ENCODE data around the gene TFF1.

TFF1 gene

DNA sequence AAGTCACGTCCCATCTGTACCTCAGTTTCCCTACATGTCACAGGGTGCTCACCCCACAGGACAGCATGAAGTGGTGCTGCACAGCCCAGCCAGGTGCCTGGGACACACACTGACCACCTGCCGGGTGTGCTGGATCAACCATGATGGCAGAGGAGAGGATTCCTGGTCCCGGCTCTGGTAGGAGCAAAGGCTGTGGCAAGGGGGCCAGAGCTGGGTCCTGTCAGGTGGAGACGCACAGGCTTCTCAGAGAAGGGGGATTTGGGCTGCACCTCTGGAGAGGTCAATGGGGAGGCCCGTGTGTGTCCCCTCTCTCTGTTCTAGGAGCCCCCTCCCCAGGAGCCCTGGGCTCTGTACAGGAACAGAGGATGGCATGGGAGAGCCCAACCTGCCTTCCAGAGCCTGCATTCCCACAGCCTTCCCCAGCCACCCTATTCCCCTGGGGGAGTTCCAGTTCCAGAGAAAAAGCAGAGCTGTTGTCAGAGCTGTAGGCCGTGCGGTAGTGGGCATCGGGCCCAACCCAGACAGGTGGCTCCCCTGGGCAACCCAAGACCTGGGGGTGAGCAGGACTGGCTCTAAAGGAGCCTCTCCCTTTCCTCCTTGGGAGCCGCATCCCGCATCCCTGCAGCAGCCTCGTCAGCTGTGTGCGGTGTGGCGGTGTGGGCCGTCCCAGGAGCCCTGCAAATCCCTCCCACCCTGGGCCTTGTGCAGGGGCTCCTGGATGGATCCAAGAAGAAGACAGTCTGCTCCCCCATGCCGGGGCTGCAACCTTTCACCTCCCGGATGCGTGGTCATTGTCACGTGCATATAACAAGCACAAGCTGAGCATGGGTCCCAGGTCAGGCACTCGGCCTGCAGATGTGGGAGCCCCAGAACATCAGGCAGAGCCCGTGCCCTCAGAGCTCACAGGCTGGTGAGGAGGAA is 48.2 kb downstream of the TFF1 start:
- DNase-seq (ENCODE audit: low read depth, low spot score), result no peak

DNA sequence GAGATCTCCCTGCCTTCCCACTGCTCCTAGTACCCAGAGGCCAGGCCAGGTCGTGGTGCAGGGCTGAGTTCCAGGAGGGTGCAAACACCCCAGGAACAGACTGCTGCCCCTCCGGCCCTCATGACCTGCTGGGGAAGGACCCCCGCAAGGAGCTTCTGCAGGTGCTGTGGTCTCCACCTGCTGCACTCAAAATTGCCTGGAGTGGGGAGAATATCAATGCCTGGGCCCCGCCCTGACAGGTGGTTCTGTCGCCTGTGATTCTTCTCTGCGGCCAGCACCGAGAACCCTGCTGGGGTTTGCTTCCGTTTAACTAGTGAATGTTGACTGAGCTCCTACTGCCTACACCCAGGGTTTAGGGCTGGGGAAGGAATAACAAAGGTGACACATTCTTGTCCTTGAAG is 49.0 kb downstream of the TFF1 start:
- DNase-seq (ENCODE audit: low read depth, low spot score), result no peak

DNA sequence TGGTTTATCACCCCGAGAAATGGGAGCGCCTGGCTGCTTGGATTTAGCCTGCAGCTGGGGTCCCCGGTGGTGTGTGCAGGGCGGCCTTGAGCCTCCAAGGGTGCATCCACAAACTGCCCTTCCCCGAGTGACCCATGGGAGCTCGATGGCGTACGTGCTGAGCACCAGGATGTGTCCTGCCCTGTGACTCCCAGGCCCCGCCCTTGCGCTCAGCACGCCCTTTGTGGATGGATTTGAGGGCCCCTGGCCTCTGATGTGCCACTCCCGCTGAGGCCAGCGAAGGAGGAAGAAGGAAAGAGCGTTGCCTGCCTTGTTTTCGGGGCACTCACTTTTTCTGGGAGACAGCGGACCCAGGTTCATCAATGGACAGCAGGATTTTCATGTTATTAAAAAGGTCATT is 49.4 kb downstream of the TFF1 start:
- DNase-seq (ENCODE audit: low read depth, low spot score), result no peak

DNA sequence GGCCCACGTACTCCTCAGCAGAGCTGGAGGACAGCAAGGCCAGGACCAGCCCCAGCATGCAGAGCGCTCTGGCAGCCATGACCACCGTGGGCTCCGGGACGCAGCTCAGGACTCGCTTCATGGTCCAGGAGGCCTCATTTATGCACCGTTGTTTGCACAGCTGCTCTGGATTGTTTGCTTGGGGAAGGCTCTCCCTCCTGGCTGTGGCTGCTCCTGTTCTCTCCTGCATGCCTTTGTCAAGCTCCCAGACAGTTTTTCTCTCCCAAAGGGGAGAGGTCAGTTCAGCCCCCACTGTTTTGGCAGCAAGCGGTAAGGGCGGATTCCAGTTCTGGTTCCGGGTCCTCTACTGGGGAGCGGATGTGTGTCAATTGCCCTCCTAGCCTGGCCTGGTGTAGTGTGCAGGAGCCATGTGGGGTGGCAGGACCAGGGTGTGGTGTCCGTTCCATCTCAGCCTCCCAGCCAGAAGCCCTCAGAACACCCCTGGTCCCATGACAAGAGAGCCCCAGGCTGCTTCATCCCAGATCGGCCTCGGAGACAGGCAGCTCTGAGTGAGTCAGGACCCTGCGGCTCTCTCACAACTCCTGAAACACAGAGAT is 50.9 kb downstream of the TFF1 start, which contains the start of gene TFF3:
Gene TFF3 (minus strand): TSS at position 114 of the 596 bp plus-strand sequence. CDS start 35 bp downstream, at position 79.
- no peak for DNase-seq (ENCODE audit: low read depth, low spot score)

DNA sequence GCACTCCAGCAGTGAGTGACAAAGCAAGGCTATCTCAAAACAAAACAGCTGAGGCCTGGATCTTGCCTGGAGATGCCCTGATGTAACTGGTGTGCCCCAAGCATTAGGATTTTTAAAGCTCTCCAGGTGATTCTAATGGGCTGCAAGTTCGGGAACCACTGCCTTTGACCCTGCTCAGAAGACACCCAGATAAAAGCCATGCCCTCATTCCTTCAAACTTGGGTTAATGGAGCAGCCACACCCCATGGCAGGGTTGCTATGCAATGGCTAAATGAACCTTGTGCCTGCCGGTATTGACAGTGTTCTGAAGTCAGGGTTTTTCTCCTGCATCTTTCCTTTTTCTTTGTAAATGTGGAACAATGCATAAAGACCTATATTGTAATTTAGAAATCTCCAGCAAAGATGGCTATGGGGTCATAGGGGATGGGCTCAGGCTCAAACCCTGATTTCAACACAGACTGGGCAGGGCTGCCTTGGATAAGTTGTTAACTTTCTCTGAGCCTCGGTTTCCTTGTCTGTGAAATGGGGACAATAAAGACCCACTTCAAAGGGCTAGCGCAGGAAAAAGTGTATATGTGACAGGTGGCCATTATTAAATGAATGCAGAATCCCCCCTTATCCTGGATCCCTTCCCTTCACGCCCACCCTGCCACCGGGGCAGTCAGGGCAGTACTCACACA is 51.6 kb downstream of the TFF1 start:
- DNase-seq (ENCODE audit: low read depth, low spot score), result no peak

DNA sequence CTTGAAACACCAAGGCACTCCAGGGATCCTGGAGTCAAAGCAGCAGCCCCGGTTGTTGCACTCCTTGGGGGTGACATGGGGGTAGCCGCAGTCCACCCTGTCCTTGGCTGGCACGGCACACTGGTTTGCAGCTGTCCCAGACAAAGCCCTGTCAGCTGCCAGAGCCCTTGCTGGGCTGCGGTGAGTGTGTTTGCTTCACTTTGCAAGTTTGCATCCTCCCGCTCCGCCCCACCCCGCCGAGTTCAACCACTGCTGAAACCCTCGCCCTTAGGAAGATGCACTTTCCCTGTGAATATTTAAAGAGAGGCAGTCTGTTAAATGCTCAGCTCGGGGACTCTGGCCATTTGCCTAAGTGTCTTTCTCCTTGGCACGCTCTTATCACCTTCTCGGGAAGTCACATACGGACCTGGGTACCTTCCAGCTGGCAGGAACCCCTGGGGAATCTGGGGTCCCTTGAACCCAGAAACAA is 52.8 kb downstream of the TFF1 start:
- DNase-seq (ENCODE audit: low read depth, low spot score), result no peak

DNA sequence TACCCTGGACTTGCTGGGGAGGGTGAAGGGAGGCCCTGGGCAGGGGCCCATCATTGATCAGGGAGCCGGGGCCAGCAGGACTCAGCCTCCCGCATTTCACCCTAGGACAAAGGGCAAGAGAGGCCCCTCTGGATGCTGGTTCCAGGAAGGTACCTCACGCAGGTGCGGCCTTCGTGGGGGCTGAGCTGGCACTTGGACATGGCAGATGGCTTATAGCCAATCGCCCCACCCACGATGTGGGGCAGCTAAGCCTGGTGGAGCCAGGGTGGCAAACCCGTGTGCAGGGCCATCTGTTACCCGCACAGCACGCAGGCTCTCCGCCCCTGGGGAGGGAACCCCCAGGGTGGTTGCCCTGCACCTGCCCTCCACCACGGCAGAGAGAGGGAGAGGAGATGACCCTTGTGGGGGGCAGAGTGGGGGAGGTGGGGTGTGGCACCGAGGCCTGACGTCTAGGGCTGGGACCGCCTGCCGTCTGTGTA is 53.7 kb downstream of the TFF1 start:
- DNase-seq (ENCODE audit: low read depth, low spot score), result no peak
